Neural progenitor cell (in vitro differentiated cells): ENCODE measurements around the gene PACS1.

Experiments used
- EZH2 ChIP-seq: fragments of 200-600 bp; sonication (generic); IDR thresholded peaks from 2 replicates; pipeline ENCODE4 v1.6.1; 2017; ENCODE audit warnings: antibody characterized with exemption, mild to moderate bottlenecking, moderate library complexity
- TF ChIP-seq, protein P1 (sequence below): fragments of 200-600 bp; sonication (generic); IDR thresholded peaks from 2 replicates; pipeline ENCODE4 v1.5.1; 2017; ENCODE audit warnings: antibody characterized with exemption, mild to moderate bottlenecking

DNA sequence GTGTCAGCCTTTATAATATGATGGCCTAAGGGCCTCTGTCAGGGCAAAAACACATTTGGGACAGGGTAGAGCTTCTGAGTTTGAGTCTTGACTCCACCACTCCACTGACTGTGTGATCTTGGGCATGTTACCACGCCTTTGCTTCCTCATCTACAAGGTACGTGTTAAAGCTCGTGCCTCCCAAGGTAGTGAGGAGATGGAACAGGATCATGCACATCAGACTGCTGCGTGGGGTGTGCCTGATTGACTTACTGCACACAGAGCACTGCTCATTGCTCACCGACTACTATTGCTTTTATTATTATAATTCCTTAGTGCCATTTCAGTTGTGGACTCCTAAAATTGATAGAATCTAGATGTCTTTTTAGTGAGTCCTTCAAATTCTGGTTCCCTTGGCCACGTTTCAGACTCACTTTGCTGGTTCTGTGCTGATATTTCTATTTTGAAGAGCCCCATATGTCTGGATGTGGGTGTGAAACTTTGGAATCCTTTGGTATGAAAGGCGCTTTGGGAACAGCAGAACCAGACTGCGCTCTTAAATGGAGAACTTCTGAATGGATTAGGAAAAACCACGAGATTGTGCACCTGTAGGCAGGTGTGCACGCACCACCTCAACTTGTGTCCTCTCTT, 154.3 kb downstream of the PACS1 start:
- TF ChIP-seq, protein P1, sequence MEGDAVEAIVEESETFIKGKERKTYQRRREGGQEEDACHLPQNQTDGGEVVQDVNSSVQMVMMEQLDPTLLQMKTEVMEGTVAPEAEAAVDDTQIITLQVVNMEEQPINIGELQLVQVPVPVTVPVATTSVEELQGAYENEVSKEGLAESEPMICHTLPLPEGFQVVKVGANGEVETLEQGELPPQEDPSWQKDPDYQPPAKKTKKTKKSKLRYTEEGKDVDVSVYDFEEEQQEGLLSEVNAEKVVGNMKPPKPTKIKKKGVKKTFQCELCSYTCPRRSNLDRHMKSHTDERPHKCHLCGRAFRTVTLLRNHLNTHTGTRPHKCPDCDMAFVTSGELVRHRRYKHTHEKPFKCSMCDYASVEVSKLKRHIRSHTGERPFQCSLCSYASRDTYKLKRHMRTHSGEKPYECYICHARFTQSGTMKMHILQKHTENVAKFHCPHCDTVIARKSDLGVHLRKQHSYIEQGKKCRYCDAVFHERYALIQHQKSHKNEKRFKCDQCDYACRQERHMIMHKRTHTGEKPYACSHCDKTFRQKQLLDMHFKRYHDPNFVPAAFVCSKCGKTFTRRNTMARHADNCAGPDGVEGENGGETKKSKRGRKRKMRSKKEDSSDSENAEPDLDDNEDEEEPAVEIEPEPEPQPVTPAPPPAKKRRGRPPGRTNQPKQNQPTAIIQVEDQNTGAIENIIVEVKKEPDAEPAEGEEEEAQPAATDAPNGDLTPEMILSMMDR = no peak
- no peak for TF ChIP-seq EZH2
